ENCODE data around the gene ARHGAP8. TPM values are rescaled to one million over a fixed set of nuclear protein-coding genes. Genes with fewer than 3 reads are reported as not detected.

Gene ARHGAP8
- polyA plus RNA-seq, 1 donor from 2014 or later = 3.0 TPM

DNA sequence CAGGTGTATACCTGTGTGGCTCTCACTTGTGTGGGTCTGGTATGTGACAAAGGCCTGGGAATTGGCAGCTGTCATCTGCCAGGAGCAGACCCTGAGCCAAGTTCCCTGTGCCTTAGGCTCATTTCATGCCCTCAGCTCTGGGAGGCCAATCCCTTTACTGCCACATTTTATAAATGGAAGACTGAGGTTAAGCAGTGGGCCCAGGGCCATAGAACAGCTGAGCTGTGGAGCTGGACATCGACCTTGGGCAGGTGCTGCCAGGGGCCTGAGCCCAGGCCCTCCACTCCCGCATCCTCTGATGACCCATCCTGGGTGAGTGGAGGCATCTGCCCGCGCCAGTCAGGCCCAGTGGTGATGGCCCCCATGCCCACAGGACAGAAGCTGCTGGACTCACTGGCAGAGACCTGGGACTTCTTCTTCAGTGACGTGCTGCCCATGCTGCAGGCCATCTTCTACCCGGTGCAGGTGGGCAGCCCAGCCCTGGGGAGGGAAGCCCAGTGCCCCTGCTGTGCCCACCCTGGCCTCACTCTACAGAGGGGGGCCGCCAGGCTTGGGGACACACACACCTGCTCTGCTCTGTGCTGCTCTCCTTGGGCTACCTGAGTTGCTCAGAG is 20.9 kb upstream of the ARHGAP8 start:
- no peak overlapping the region for H3K9ac ChIP-seq (ENCODE audit: low read length)
- no peak overlapping the region for H2AFZ ChIP-seq (ENCODE audit: low read depth, low read length)

DNA sequence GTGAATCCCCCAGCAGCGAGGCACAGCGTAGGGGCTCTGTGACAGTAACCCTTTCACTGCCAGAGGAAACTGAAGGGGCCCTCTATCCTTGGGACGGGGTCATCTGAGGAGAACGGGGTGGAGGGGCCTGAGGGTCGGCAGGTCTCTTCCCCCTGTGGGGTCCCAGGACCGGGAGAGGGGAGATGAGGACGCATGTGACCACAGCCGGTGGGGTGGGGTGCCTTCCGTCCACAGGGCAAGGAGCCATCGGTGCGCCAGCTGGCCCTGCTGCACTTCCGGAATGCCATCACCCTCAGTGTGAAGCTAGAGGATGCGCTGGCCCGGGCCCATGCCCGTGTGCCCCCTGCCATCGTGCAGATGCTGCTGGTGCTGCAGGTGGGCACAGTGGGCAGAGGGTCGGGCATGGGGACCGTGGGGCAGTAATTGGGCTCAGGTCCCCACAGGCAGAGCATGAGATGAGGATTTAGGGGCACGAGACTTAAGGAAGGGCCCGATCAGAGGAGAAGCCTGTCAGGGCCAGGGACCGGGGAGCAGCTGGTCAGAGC is 20.3 kb upstream of the ARHGAP8 start:
- no peaks in the 10 kb centered on the region for H3K79me2 ChIP-seq (replicated peaks; ENCODE audit: insufficient read depth, low read length)
- H3K9me3 ChIP-seq (ENCODE audit: low read length) = no peaks in the 10 kb centered on the region
- H3K27ac ChIP-seq (ENCODE audit: low read length) = no peak overlapping the region
- H3K36me3 ChIP-seq (ENCODE audit: insufficient read depth, low read length) = no peaks in the 10 kb centered on the region
- no peak overlapping the region for H3K4me2 ChIP-seq (ENCODE audit: low read length)
- no peaks in the 10 kb centered on the region for H3K27me3 ChIP-seq (ENCODE audit: insufficient read depth, low read depth, low read length)
- no peaks in the 10 kb centered on the region for H4K20me1 ChIP-seq (ENCODE audit: insufficient read depth)
- H3K9me2 ChIP-seq (ENCODE audit: insufficient read depth, low read length) = no peaks in the 10 kb centered on the region
- H3K4me3 ChIP-seq (ENCODE audit: low read length) = no peak overlapping the region
- TF ChIP-seq, protein P1, sequence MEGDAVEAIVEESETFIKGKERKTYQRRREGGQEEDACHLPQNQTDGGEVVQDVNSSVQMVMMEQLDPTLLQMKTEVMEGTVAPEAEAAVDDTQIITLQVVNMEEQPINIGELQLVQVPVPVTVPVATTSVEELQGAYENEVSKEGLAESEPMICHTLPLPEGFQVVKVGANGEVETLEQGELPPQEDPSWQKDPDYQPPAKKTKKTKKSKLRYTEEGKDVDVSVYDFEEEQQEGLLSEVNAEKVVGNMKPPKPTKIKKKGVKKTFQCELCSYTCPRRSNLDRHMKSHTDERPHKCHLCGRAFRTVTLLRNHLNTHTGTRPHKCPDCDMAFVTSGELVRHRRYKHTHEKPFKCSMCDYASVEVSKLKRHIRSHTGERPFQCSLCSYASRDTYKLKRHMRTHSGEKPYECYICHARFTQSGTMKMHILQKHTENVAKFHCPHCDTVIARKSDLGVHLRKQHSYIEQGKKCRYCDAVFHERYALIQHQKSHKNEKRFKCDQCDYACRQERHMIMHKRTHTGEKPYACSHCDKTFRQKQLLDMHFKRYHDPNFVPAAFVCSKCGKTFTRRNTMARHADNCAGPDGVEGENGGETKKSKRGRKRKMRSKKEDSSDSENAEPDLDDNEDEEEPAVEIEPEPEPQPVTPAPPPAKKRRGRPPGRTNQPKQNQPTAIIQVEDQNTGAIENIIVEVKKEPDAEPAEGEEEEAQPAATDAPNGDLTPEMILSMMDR (IDR thresholded peaks at IDR 0.05; ENCODE audit: poor library complexity, severe bottlenecking) = no peak
- TF ChIP-seq MXI1 (conservative IDR thresholded peaks at IDR 0.05; ENCODE audit: poor library complexity, severe bottlenecking) (no peak), POLR2AphosphoS5 (IDR thresholded peaks at IDR 0.05) (no peak), RAD21 (conservative IDR thresholded peaks at IDR 0.05) (no peak), EP300 (conservative IDR thresholded peaks at IDR 0.05; ENCODE audit: poor library complexity, severe bottlenecking) (no peak), EZH2 (IDR thresholded peaks at IDR 0.05; ENCODE audit: borderline replicate concordance, insufficient read depth, low read length, poor library complexity, severe bottlenecking) (no peak), SMC3 (conservative IDR thresholded peaks at IDR 0.05; ENCODE audit: poor library complexity) (no peak), TAF1 (IDR thresholded peaks at IDR 0.05; ENCODE audit: low read depth) (no peak)
- TF ChIP-seq, protein P2, sequence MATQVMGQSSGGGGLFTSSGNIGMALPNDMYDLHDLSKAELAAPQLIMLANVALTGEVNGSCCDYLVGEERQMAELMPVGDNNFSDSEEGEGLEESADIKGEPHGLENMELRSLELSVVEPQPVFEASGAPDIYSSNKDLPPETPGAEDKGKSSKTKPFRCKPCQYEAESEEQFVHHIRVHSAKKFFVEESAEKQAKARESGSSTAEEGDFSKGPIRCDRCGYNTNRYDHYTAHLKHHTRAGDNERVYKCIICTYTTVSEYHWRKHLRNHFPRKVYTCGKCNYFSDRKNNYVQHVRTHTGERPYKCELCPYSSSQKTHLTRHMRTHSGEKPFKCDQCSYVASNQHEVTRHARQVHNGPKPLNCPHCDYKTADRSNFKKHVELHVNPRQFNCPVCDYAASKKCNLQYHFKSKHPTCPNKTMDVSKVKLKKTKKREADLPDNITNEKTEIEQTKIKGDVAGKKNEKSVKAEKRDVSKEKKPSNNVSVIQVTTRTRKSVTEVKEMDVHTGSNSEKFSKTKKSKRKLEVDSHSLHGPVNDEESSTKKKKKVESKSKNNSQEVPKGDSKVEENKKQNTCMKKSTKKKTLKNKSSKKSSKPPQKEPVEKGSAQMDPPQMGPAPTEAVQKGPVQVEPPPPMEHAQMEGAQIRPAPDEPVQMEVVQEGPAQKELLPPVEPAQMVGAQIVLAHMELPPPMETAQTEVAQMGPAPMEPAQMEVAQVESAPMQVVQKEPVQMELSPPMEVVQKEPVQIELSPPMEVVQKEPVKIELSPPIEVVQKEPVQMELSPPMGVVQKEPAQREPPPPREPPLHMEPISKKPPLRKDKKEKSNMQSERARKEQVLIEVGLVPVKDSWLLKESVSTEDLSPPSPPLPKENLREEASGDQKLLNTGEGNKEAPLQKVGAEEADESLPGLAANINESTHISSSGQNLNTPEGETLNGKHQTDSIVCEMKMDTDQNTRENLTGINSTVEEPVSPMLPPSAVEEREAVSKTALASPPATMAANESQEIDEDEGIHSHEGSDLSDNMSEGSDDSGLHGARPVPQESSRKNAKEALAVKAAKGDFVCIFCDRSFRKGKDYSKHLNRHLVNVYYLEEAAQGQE (IDR thresholded peaks at IDR 0.05; ENCODE audit: borderline replicate concordance) = no peak
- no peak overlapping the region for H3K9ac ChIP-seq (ENCODE audit: low read length)
- no peaks in the 10 kb centered on the region for H3F3A ChIP-seq (ENCODE audit: insufficient read depth, low read length, poor library complexity, severe bottlenecking)
- H2AFZ ChIP-seq (ENCODE audit: low read depth, low read length) = no peak overlapping the region

More for the DNA sequence above, 20.9 kb upstream of the ARHGAP8 start:
- H3K9me2 ChIP-seq (ENCODE audit: insufficient read depth, low read length) = no peaks in the 10 kb centered on the region
- no peak for TF ChIP-seq SMC3 (conservative IDR thresholded peaks at IDR 0.05; ENCODE audit: poor library complexity)
- TF ChIP-seq EZH2 (IDR thresholded peaks at IDR 0.05; ENCODE audit: borderline replicate concordance, insufficient read depth, low read length, poor library complexity, severe bottlenecking) = no peak
- no peak for TF ChIP-seq EP300 (conservative IDR thresholded peaks at IDR 0.05; ENCODE audit: poor library complexity, severe bottlenecking)
- TF ChIP-seq MXI1 (conservative IDR thresholded peaks at IDR 0.05; ENCODE audit: poor library complexity, severe bottlenecking) = no peak
- TF ChIP-seq TAF1 (IDR thresholded peaks at IDR 0.05; ENCODE audit: low read depth) = no peak
- TF ChIP-seq, protein P1 (IDR thresholded peaks at IDR 0.05; ENCODE audit: poor library complexity, severe bottlenecking) = no peak
- TF ChIP-seq, protein P2 (IDR thresholded peaks at IDR 0.05; ENCODE audit: borderline replicate concordance) = no peak
- TF ChIP-seq RAD21 (conservative IDR thresholded peaks at IDR 0.05) = no peak
- no peak for TF ChIP-seq POLR2AphosphoS5 (IDR thresholded peaks at IDR 0.05)
- H3K4me3 ChIP-seq (ENCODE audit: low read length) = no peak overlapping the region
- H3K36me3 ChIP-seq (ENCODE audit: insufficient read depth, low read length) = no peaks in the 10 kb centered on the region
- no peak overlapping the region for H3K4me2 ChIP-seq (ENCODE audit: low read length)
- H3F3A ChIP-seq (ENCODE audit: insufficient read depth, low read length, poor library complexity, severe bottlenecking) = no peaks in the 10 kb centered on the region
- no peaks in the 10 kb centered on the region for H4K20me1 ChIP-seq (ENCODE audit: insufficient read depth)
- H3K79me2 ChIP-seq (replicated peaks; ENCODE audit: insufficient read depth, low read length) = no peaks in the 10 kb centered on the region
- no peaks in the 10 kb centered on the region for H3K9me3 ChIP-seq (ENCODE audit: low read length)
- H3K27me3 ChIP-seq (ENCODE audit: insufficient read depth, low read depth, low read length) = no peaks in the 10 kb centered on the region
- no peak overlapping the region for H3K27ac ChIP-seq (ENCODE audit: low read length)

All from neural cell (in vitro differentiated cells).